ENCODE results near the gene TOMM22.
A peak's percentile ranks its signal among the peaks of the same experiment; 100 is the strongest.

The TOMM22 gene

DNA sequence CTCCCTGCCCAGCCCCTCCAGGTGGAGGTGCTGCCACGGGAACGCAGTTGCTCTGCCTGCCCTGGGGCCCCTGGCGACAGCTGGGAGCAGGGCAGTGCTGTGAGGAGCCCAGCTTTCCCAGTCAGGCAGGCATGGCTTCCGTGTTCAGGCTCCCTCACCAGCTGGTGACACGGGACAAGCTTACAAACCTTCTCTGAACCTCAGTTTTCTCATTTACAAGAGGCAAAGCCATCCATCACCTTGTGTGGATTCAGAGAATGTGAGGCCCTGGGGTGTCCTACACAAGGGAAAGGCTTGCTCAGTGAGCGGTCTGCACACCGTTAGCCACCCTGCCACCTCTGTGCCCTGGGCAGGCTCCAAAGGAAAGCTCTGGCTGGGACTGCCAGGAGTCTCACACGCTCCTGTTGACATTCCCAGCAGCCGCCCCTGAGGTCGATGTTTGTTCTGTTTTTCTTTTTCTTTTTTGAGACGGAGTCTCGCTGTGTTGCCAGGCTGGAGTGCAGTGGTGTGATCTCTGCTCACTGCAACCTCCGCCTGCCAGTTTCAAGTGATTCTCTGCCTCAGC, 50.6 kb downstream of the TOMM22 start:
- POLR2A ChIA-PET = interaction anchor here (1.3 to 3.0 kb wide), 2 partner anchors 8 to 27 kb away, joined by 6 to 23 read pairs; partner anchors contain the start of gene GTPBP1
- Histone ChIP-seq H3K36me3 (ENCODE audit: control insufficient read depth in 2 of 2, insufficient read depth in 1 of 2, low read length in 2 of 2) (peaks cover 16 to 96% of the 10 kb centered on the region in 2 experiments), H3K27ac (ENCODE audit: extremely low read depth, low read depth, low read length) (no peak overlapping the region), H3K4me3 (ENCODE audit: low read depth, low read length) (no peak overlapping the region), H3K4me1 (ENCODE audit: control insufficient read depth, insufficient read depth, low read length) (no peaks in the 10 kb centered on the region), H3K9me3 (ENCODE audit: control insufficient read depth, insufficient read depth, low read depth, low read length) (no peaks in the 10 kb centered on the region)
- TF ChIP-seq, protein P1, sequence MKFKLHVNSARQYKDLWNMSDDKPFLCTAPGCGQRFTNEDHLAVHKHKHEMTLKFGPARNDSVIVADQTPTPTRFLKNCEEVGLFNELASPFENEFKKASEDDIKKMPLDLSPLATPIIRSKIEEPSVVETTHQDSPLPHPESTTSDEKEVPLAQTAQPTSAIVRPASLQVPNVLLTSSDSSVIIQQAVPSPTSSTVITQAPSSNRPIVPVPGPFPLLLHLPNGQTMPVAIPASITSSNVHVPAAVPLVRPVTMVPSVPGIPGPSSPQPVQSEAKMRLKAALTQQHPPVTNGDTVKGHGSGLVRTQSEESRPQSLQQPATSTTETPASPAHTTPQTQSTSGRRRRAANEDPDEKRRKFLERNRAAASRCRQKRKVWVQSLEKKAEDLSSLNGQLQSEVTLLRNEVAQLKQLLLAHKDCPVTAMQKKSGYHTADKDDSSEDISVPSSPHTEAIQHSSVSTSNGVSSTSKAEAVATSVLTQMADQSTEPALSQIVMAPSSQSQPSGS (tag by site-specific recombination; IDR thresholded peaks at IDR 0.05; ENCODE audit: low read depth) = no peak
- TF ChIP-seq ZNF211 (tag by site-specific recombination; IDR thresholded peaks at IDR 0.05; ENCODE audit: low read depth) (no peak), ZIC2 (tag by site-specific recombination; IDR thresholded peaks at IDR 0.05) (peak; percentile 98), ZNF600 (tag by site-specific recombination; IDR thresholded peaks at IDR 0.05) (peak; percentile 67), IKZF3 (tag by site-specific recombination; IDR thresholded peaks at IDR 0.05) (no peak), ZNF76 (tag by site-specific recombination; IDR thresholded peaks at IDR 0.05; ENCODE audit: borderline replicate concordance, low read depth) (no peak), ZNF610 (tag by site-specific recombination; IDR thresholded peaks at IDR 0.05; ENCODE audit: borderline replicate concordance) (no peak), MEIS1 (CRISPR knock-in tag; IDR thresholded peaks at IDR 0.05; ENCODE audit: borderline replicate concordance) (no peak), ZBTB17 (tag by site-specific recombination; IDR thresholded peaks at IDR 0.05) (peak; percentile 22; the same call in 1 of the 2 replicates)
- TF ChIP-seq, protein P2, sequence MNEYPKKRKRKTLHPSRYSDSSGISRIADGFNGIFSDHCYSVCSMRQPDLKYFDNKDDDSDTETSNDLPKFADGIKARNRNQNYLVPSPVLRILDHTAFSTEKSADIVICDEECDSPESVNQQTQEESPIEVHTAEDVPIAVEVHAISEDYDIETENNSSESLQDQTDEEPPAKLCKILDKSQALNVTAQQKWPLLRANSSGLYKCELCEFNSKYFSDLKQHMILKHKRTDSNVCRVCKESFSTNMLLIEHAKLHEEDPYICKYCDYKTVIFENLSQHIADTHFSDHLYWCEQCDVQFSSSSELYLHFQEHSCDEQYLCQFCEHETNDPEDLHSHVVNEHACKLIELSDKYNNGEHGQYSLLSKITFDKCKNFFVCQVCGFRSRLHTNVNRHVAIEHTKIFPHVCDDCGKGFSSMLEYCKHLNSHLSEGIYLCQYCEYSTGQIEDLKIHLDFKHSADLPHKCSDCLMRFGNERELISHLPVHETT (tag by site-specific recombination; IDR thresholded peaks at IDR 0.05) = no peak
- TF ChIP-seq, protein P3, sequence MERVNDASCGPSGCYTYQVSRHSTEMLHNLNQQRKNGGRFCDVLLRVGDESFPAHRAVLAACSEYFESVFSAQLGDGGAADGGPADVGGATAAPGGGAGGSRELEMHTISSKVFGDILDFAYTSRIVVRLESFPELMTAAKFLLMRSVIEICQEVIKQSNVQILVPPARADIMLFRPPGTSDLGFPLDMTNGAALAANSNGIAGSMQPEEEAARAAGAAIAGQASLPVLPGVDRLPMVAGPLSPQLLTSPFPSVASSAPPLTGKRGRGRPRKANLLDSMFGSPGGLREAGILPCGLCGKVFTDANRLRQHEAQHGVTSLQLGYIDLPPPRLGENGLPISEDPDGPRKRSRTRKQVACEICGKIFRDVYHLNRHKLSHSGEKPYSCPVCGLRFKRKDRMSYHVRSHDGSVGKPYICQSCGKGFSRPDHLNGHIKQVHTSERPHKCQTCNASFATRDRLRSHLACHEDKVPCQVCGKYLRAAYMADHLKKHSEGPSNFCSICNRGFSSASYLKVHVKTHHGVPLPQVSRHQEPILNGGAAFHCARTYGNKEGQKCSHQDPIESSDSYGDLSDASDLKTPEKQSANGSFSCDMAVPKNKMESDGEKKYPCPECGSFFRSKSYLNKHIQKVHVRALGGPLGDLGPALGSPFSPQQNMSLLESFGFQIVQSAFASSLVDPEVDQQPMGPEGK (tag by site-specific recombination; IDR thresholded peaks at IDR 0.05) = no peak
- CTCF ChIA-PET = interaction anchor here (0.6 to 2.6 kb wide), 11 partner anchors 7 to 750 kb away, joined by 3 to 13 read pairs (median 3); partner anchors contain the start of gene RPL3

DNA sequence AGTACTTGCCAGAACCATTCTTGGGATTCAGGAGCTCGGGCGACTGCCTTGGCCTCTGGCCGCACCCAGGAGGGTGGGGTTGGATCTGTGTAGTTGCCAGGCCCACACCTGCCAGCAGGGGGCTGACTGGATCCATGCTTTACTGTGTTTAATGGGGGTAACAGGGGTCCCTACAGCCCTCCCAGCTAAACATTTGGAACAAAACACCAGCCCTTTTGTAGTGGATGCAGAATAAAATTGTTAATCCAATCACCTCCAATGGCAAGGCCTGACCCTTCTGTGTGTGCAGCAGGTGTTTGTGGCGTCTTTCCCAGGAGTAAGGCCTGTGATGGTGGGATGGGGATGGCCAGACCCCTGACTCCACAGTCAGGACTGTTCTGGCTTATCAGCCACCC, 51.6 kb downstream of the TOMM22 start:
- POLR2A ChIA-PET = interaction anchor here (1.2 to 3.0 kb wide), 3 partner anchors 9 to 28 kb away, joined by 3 to 23 read pairs (median 4); partner anchors contain the start of gene GTPBP1
- Histone ChIP-seq H3K4me1 (ENCODE audit: control insufficient read depth, insufficient read depth, low read length) (no peaks in the 10 kb centered on the region), H3K4me3 (ENCODE audit: low read depth, low read length) (no peak overlapping the region), H3K36me3 (ENCODE audit: control insufficient read depth in 2 of 2, insufficient read depth in 1 of 2, low read length in 2 of 2) (peaks cover 12 to 96% of the 10 kb centered on the region in 2 experiments; a peak in 2 of 3 replicates), H3K27ac (ENCODE audit: extremely low read depth, low read depth, low read length) (no peak overlapping the region), H3K9me3 (ENCODE audit: control insufficient read depth, insufficient read depth, low read depth, low read length) (no peaks in the 10 kb centered on the region)
- CTCF ChIA-PET = interaction anchor here (0.6 to 3.8 kb wide), 17 partner anchors 8 to 749 kb away, joined by 3 to 39 read pairs (median 5); no protein-coding TSS in a partner anchor
- TF ChIP-seq HOXD13 (CRISPR knock-in tag; IDR thresholded peaks at IDR 0.05; ENCODE audit: borderline replicate concordance) = no peak
- no peak for TF ChIP-seq ZNF292 (tag by site-specific recombination; IDR thresholded peaks at IDR 0.05; ENCODE audit: borderline replicate concordance, low read depth)
- no peak for TF ChIP-seq SP2 (tag by site-specific recombination; IDR thresholded peaks at IDR 0.05)
- TF ChIP-seq, protein P4, sequence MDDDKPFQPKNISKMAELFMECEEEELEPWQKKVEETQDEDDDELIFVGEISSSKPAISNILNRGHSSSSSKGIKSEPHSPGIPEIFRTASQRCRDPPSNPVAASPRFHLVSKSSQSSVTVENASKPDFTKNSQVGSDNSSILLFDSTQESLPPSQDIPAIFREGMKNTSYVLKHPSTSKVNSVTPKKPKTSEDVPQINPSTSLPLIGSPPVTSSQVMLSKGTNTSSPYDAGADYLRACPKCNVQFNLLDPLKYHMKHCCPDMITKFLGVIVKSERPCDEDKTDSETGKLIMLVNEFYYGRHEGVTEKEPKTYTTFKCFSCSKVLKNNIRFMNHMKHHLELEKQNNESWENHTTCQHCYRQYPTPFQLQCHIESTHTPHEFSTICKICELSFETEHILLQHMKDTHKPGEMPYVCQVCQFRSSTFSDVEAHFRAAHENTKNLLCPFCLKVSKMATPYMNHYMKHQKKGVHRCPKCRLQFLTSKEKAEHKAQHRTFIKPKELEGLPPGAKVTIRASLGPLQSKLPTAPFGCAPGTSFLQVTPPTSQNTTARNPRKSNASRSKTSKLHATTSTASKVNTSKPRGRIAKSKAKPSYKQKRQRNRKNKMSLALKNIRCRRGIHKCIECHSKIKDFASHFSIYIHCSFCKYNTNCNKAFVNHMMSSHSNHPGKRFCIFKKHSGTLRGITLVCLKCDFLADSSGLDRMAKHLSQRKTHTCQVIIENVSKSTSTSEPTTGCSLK (tag by site-specific recombination; IDR thresholded peaks at IDR 0.05) = no peak
- peak; percentile 31 for TF ChIP-seq ZNF654 (tag by site-specific recombination; IDR thresholded peaks at IDR 0.05; ENCODE audit: low read depth)
- TF ChIP-seq SP3 (tag by site-specific recombination; IDR thresholded peaks at IDR 0.05) = no peak
- TF ChIP-seq, protein P1 (tag by site-specific recombination; IDR thresholded peaks at IDR 0.05; ENCODE audit: low read depth) = no peak
- TF ChIP-seq, protein P5, sequence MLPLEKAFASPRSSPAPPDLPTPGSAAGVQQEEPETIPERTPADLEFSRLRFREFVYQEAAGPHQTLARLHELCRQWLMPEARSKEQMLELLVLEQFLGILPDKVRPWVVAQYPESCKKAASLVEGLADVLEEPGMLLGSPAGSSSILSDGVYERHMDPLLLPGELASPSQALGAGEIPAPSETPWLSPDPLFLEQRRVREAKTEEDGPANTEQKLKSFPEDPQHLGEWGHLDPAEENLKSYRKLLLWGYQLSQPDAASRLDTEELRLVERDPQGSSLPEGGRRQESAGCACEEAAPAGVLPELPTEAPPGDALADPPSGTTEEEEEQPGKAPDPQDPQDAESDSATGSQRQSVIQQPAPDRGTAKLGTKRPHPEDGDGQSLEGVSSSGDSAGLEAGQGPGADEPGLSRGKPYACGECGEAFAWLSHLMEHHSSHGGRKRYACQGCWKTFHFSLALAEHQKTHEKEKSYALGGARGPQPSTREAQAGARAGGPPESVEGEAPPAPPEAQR (tag by site-specific recombination; IDR thresholded peaks at IDR 0.05) = no peak
- no peak for TF ChIP-seq BCL11B (tag by site-specific recombination; IDR thresholded peaks at IDR 0.05; ENCODE audit: low read depth)
- peak; percentile 86 for TF ChIP-seq SCRT2 (tag by site-specific recombination; IDR thresholded peaks at IDR 0.05)
- TF ChIP-seq MYNN (tag by site-specific recombination; IDR thresholded peaks at IDR 0.05; ENCODE audit: borderline replicate concordance) = no peak
- TF ChIP-seq BCL11A (tag by site-specific recombination; IDR thresholded peaks at IDR 0.05; ENCODE audit: low read depth) = no peak
- TF ChIP-seq ZNF248 (tag by site-specific recombination; IDR thresholded peaks at IDR 0.05) = no peak
- no peak for TF ChIP-seq WT1 (tag by site-specific recombination; IDR thresholded peaks at IDR 0.05)

Data from HEK293 (cell line).